ENCODE results near the gene ZDHHC12. TPM values are rescaled to one million over a fixed set of nuclear protein-coding genes. Genes with fewer than 3 reads are reported as not detected.

Gene ZDHHC12
- total RNA-seq, 1 experiment from 2014 or later = 35.2 TPM

- Histone ChIP-seq H3K9me3 (ENCODE audit: low read depth, low read length, poor library complexity, severe bottlenecking) (no peaks in the 10 kb centered on the region), H3K4me1 (ENCODE audit: insufficient read depth, low read length, poor library complexity, severe bottlenecking) (no peaks in the 10 kb centered on the region), H3K4me3 (ENCODE audit: low read depth, low read length, poor library complexity, severe bottlenecking) (no peak overlapping the region), H3K27ac (ENCODE audit: low read depth, low read length, poor library complexity, severe bottlenecking) (no peak overlapping the region), H3K27me3 (replicated peaks; ENCODE audit: insufficient read depth, low read depth, low read length, poor library complexity) (no peaks in the 10 kb centered on the region), H3K36me3 (ENCODE audit: insufficient read depth, low read length, poor library complexity, severe bottlenecking) (no peaks in the 10 kb centered on the region)
- BruUV-seq (replicated peaks) = no TSS peak
- intact Hi-C loops (cut with micrococcal nuclease; ENCODE audit: unreplicated experiment) = no loop called here
- ChIA-PET POLR2A (ENCODE audit: low non-redundant PET) (no interaction called here), CTCF (interaction anchor here (0.5 kb wide), 1 partner anchor 94 kb away, joined by 4 read pairs; no protein-coding TSS in a partner anchor)
- TF ChIP-seq CTCF (conservative IDR thresholded peaks at IDR 0.05; ENCODE audit: low read depth, low read length) (no peak), EZH2 (IDR thresholded peaks at IDR 0.05; ENCODE audit: borderline replicate concordance, low read depth, low read length, poor library complexity, severe bottlenecking) (no peak)
- DNase-seq (ENCODE audit: low spot score) = no peak
Measured at GRCh38 chr9:128742401-128742800, 18.5 kb upstream of the ZDHHC12 start.

- intact Hi-C loops (cut with micrococcal nuclease; ENCODE audit: unreplicated experiment) = no loop called here
- POLR2A ChIA-PET (ENCODE audit: low non-redundant PET) = no interaction called here
- no peak overlapping the region for H3K27ac ChIP-seq (ENCODE audit: low read depth, low read length, poor library complexity, severe bottlenecking)
Measured at GRCh38 chr9:128735373-128735772, 11.4 kb upstream of the ZDHHC12 start.

GRCh38 chr9:128733256-128733655 is 9.3 kb upstream of the ZDHHC12 start:
- Histone ChIP-seq H3K4me3 (ENCODE audit: low read depth, low read length, poor library complexity, severe bottlenecking) (no peak overlapping the region), H3K4me1 (ENCODE audit: insufficient read depth, low read length, poor library complexity, severe bottlenecking) (peaks cover 10% of the 10 kb centered on the region), H3K36me3 (ENCODE audit: insufficient read depth, low read length, poor library complexity, severe bottlenecking) (no peaks in the 10 kb centered on the region), H3K9me3 (ENCODE audit: low read depth, low read length, poor library complexity, severe bottlenecking) (no peaks in the 10 kb centered on the region), H3K27ac (ENCODE audit: low read depth, low read length, poor library complexity, severe bottlenecking) (peak overlapping the region; percentile 35), H3K27me3 (replicated peaks; ENCODE audit: insufficient read depth, low read depth, low read length, poor library complexity) (no peaks in the 10 kb centered on the region)
- TF ChIP-seq CTCF (conservative IDR thresholded peaks at IDR 0.05; ENCODE audit: low read depth, low read length) (peak; percentile 93), EZH2 (IDR thresholded peaks at IDR 0.05; ENCODE audit: borderline replicate concordance, low read depth, low read length, poor library complexity, severe bottlenecking) (no peak)
- DNase-seq (ENCODE audit: low spot score) = peak; percentile 95
- ChIA-PET POLR2A (ENCODE audit: low non-redundant PET) (interaction anchor here (0.7 kb wide), 2 partner anchors 97 to 251 kb away, joined by 3 read pairs; partner anchors contain the start of gene SPOUT1), CTCF (no interaction called here)
- intact Hi-C loops (cut with micrococcal nuclease; ENCODE audit: unreplicated experiment) = loop anchor here (5.0 kb wide), 1 partner anchor 194 kb away; no protein-coding TSS in a partner anchor
- BruUV-seq (replicated peaks) = no TSS peak

More at GRCh38 chr9:128735373-128735772, 11.4 kb upstream of the ZDHHC12 start:
- BruUV-seq (replicated peaks) = no TSS peak
- Histone ChIP-seq H3K27me3 (replicated peaks; ENCODE audit: insufficient read depth, low read depth, low read length, poor library complexity) (no peaks in the 10 kb centered on the region), H3K4me1 (ENCODE audit: insufficient read depth, low read length, poor library complexity, severe bottlenecking) (no peaks in the 10 kb centered on the region), H3K36me3 (ENCODE audit: insufficient read depth, low read length, poor library complexity, severe bottlenecking) (no peaks in the 10 kb centered on the region), H3K4me3 (ENCODE audit: low read depth, low read length, poor library complexity, severe bottlenecking) (no peak overlapping the region), H3K9me3 (ENCODE audit: low read depth, low read length, poor library complexity, severe bottlenecking) (no peaks in the 10 kb centered on the region)
- CTCF ChIA-PET = no interaction called here
- DNase-seq (ENCODE audit: low spot score) = no peak
- TF ChIP-seq EZH2 (IDR thresholded peaks at IDR 0.05; ENCODE audit: borderline replicate concordance, low read depth, low read length, poor library complexity, severe bottlenecking) (no peak), CTCF (conservative IDR thresholded peaks at IDR 0.05; ENCODE audit: low read depth, low read length) (no peak)

All from A673 (cell line).